ENCODE measurements around the gene TM6SF1. TPM values are rescaled to one million over a fixed set of nuclear protein-coding genes. Genes with fewer than 3 reads are reported as not detected.
"Not testable (repeated sequence)": the region's sequence is repeated elsewhere in the genome, so short reads cannot be mapped to it uniquely, and the experiment has no call there.

Gene TM6SF1
- total RNA-seq, 1 donor from 2014 or later, result not detected

DNA sequence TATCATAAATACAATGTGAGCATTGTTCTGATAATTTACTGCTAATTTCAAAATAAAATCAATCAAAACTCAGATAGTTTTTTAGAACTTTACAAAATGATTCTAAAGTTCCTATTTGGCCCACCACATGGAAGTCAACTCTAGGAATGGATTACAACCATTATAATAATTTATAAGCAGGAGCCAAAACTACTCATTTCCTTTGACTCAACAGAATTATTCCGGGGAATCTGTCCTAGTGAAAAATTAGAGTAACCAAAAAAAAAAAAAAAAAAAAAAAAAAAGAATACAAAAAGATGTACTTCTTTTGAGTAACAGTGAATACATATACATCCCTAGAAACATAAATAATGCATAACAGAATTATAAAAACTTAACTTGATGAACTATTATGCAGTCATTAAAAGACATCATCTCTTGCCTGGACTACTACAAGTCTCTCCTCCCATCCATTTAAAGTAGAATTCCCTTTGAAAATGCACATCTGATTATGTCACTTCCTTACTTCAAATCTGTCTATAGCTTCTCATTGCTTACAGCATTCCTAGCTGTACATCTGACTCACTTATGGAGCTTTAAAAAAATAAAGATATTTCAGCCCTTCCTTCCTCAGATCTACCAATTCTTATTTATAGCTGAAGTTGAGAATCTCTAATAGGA is 56.8 kb downstream of the TM6SF1 start:
- no peak overlapping the region for H3K27ac Mint-ChIP-seq
- no peak overlapping the region for H3K4me2 ChIP-seq

GRCh38 chr15:83164771-83165404 is 57.4 kb downstream of the TM6SF1 start:
- Histone ChIP-seq H4K20me1 (ENCODE audit: low read depth) (peaks cover 30% of the 10 kb centered on the region), H3K4me3 (no peak overlapping the region), H3K4me2 (no peak overlapping the region), H3K79me2 (ENCODE audit: low read depth) (peaks cover 86% of the 10 kb centered on the region), H3F3A (ENCODE audit: low read depth) (no peaks in the 10 kb centered on the region), H3K4me1 (no peaks in the 10 kb centered on the region), H3K27ac (no peak overlapping the region), H2AFZ (replicated peaks) (no peak overlapping the region), H3K27me3 (no peaks in the 10 kb centered on the region), H3K9me3 (ENCODE audit: low read depth) (peaks cover 8% of the 10 kb centered on the region), H3K36me3 (peaks cover 5% of the 10 kb centered on the region), H3K9ac (no peak overlapping the region)
- Mint-ChIP-seq H3K36me3 (peaks cover 43% of the 10 kb centered on the region), H3K4me3 (no peak overlapping the region), H3K4me1 (no peaks in the 10 kb centered on the region), H3K27ac (no peak overlapping the region), H3K27me3 (ENCODE audit: insufficient read depth, low read depth) (no peaks in the 10 kb centered on the region), H3K9me3 (peaks cover 42% of the 10 kb centered on the region)
- no peak for TF ChIP-seq EZH2phosphoT487 (IDR thresholded peaks at IDR 0.05)
- DNase-seq (ENCODE audit: low spot score), result no peak

More for the DNA sequence above, 56.8 kb downstream of the TM6SF1 start:
- Mint-ChIP-seq H3K27me3 (ENCODE audit: insufficient read depth, low read depth) (no peaks in the 10 kb centered on the region), H3K36me3 (peaks cover 46% of the 10 kb centered on the region), H3K4me1 (no peaks in the 10 kb centered on the region), H3K9me3 (peaks cover 36% of the 10 kb centered on the region), H3K4me3 (no peak overlapping the region)
- Histone ChIP-seq H3K36me3 (peaks cover 6% of the 10 kb centered on the region), H3K9ac (no peak overlapping the region), H3K4me3 (no peak overlapping the region), H3K4me1 (no peaks in the 10 kb centered on the region), H3F3A (ENCODE audit: low read depth) (no peaks in the 10 kb centered on the region), H3K9me3 (ENCODE audit: low read depth) (peaks cover 8% of the 10 kb centered on the region), H3K27me3 (no peaks in the 10 kb centered on the region), H4K20me1 (ENCODE audit: low read depth) (peaks cover 30% of the 10 kb centered on the region), H2AFZ (replicated peaks) (no peak overlapping the region), H3K27ac (no peak overlapping the region), H3K79me2 (ENCODE audit: low read depth) (peaks cover 79% of the 10 kb centered on the region)
- TF ChIP-seq CTCF (IDR thresholded peaks at IDR 0.05) (no peak), EZH2 (IDR thresholded peaks at IDR 0.05) (no peak), EZH2phosphoT487 (IDR thresholded peaks at IDR 0.05) (no peak)
- no peak for DNase-seq (ENCODE audit: low spot score)

DNA sequence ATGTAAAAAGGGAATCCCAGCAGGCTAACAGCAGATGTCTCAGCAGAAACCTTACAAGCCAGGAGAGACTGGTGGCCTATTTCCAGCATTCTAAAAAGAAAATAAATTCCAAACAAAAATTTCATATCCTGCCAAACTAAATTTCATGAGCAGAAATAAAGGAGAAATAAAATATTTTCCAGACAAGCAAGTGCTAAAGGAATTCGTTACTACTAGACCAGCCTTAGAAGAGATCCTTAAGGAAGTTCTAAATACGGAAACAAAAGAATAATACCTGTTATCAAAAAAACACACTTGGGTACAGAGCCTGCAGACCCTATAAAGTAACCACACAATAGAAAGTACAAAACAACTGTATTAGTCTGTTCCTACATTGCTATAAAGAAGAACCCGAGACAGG is 58.8 kb downstream of the TM6SF1 start:
- no peak for DNase-seq (ENCODE audit: low spot score)
- H3K79me2 ChIP-seq (ENCODE audit: low read depth), result peaks cover 98% of the 10 kb centered on the region
- no peak overlapping the region for H3K4me3 ChIP-seq
- H3F3A ChIP-seq (ENCODE audit: low read depth), result no peaks in the 10 kb centered on the region
- H3K4me1 Mint-ChIP-seq, result no peaks in the 10 kb centered on the region
- H3K4me2 ChIP-seq, result no peak overlapping the region
- peaks cover 8% of the 10 kb centered on the region for H3K9me3 ChIP-seq (ENCODE audit: low read depth)
- no peak overlapping the region for H3K4me3 Mint-ChIP-seq
- H4K20me1 ChIP-seq (ENCODE audit: low read depth), result peaks cover 30% of the 10 kb centered on the region
- H3K9me3 Mint-ChIP-seq, result peaks cover 52% of the 10 kb centered on the region
- H3K4me1 ChIP-seq, result no peaks in the 10 kb centered on the region
- peaks cover 45% of the 10 kb centered on the region for H3K36me3 Mint-ChIP-seq
- no peak overlapping the region for H3K27ac Mint-ChIP-seq
- H3K27me3 Mint-ChIP-seq (ENCODE audit: insufficient read depth, low read depth), result no peaks in the 10 kb centered on the region
- H3K9ac ChIP-seq, result no peak overlapping the region
- H3K27ac ChIP-seq, result no peak overlapping the region
- H2AFZ ChIP-seq (replicated peaks), result no peak overlapping the region
- TF ChIP-seq EZH2 (IDR thresholded peaks at IDR 0.05), result no peak
- TF ChIP-seq CTCF (IDR thresholded peaks at IDR 0.05), result no peak
- no peak for TF ChIP-seq EZH2phosphoT487 (IDR thresholded peaks at IDR 0.05)
- no peaks in the 10 kb centered on the region for H3K27me3 ChIP-seq
- H3K36me3 ChIP-seq, result peaks cover 5% of the 10 kb centered on the region

GRCh38 chr15:83166830-83167229 is 59.4 kb downstream of the TM6SF1 start:
- DNase-seq (ENCODE audit: low spot score), result no peak
- Histone ChIP-seq H3K27me3 (no peaks in the 10 kb centered on the region), H2AFZ (replicated peaks) (no peak overlapping the region), H3F3A (ENCODE audit: low read depth) (no peaks in the 10 kb centered on the region), H3K9ac (no peak overlapping the region), H3K4me3 (no peak overlapping the region), H3K9me3 (ENCODE audit: low read depth) (peaks cover 8% of the 10 kb centered on the region), H4K20me1 (ENCODE audit: low read depth) (peaks cover 30% of the 10 kb centered on the region), H3K36me3 (peaks cover 5% of the 10 kb centered on the region), H3K4me2 (no peak overlapping the region), H3K79me2 (ENCODE audit: low read depth) (peaks cover 99% of the 10 kb centered on the region), H3K27ac (no peak overlapping the region), H3K4me1 (no peaks in the 10 kb centered on the region)
- TF ChIP-seq EZH2phosphoT487 (IDR thresholded peaks at IDR 0.05) (no peak), EZH2 (IDR thresholded peaks at IDR 0.05) (no peak), CTCF (IDR thresholded peaks at IDR 0.05) (no peak)
- Mint-ChIP-seq H3K9me3 (peaks cover 54% of the 10 kb centered on the region), H3K27ac (no peak overlapping the region), H3K4me3 (no peak overlapping the region), H3K4me1 (no peaks in the 10 kb centered on the region), H3K36me3 (peaks cover 49% of the 10 kb centered on the region), H3K27me3 (ENCODE audit: insufficient read depth, low read depth) (no peaks in the 10 kb centered on the region)

DNA sequence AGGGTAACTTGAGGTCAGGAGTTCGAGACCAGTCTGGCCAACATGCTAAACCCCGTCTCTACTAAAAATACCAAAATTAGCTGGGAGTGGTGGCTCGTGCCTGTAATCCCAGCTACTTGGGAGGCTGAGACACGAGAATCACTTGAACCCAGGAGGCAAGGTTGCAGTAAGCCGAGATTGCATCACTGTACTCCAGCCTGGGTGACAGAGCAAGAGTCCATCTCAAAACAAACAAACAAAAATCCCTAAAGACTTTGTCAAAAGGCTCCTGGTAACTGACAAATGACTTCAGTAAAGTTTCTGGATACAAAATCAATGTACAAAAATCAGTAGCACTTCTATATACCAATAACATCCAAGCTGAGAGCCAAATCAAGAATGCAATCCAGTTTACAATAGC is 62.1 kb downstream of the TM6SF1 start:
- H3K9me3 ChIP-seq (ENCODE audit: low read depth); H3F3A ChIP-seq (ENCODE audit: low read depth); H2AFZ ChIP-seq (replicated peaks); H3K36me3 ChIP-seq; H3K27me3 Mint-ChIP-seq (ENCODE audit: insufficient read depth, low read depth); H3K4me1 ChIP-seq; DNase-seq (ENCODE audit: low spot score); H3K4me1 Mint-ChIP-seq; H3K27ac ChIP-seq; H3K4me3 Mint-ChIP-seq; H3K27ac Mint-ChIP-seq; H3K4me2 ChIP-seq; H3K27me3 ChIP-seq; H3K9ac ChIP-seq; H3K4me3 ChIP-seq: not testable (repeated sequence)
- Mint-ChIP-seq H3K9me3 (peaks cover 56% of the 10 kb centered on the region), H3K36me3 (peaks cover 54% of the 10 kb centered on the region)
- H3K79me2 ChIP-seq (ENCODE audit: low read depth), result peaks cover 100% of the 10 kb centered on the region
- peaks cover 16% of the 10 kb centered on the region for H4K20me1 ChIP-seq (ENCODE audit: low read depth)
